ENCODE data around the gene PPP1R3E.

DNA sequence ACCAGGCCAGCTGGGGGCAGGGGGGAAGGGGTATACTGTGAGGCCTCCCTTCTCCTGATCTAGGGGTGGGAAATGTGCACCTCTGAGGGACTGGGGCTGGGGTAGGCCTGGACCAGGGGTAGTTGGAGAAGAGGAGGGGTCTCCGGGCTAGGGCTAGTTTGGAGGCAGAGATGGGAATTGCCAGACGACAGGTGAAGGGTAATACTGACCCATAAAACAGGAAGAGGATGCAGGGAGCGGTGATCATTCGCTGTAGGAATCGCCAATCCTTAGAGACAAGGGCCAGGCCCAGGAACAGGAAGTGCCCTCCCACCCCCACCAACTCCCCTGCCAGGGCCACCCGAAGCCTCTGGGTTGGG is 45.6 kb upstream of the PPP1R3E start:
- TF ChIP-seq, protein P1, sequence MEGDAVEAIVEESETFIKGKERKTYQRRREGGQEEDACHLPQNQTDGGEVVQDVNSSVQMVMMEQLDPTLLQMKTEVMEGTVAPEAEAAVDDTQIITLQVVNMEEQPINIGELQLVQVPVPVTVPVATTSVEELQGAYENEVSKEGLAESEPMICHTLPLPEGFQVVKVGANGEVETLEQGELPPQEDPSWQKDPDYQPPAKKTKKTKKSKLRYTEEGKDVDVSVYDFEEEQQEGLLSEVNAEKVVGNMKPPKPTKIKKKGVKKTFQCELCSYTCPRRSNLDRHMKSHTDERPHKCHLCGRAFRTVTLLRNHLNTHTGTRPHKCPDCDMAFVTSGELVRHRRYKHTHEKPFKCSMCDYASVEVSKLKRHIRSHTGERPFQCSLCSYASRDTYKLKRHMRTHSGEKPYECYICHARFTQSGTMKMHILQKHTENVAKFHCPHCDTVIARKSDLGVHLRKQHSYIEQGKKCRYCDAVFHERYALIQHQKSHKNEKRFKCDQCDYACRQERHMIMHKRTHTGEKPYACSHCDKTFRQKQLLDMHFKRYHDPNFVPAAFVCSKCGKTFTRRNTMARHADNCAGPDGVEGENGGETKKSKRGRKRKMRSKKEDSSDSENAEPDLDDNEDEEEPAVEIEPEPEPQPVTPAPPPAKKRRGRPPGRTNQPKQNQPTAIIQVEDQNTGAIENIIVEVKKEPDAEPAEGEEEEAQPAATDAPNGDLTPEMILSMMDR (conservative IDR thresholded peaks at IDR 0.05), result no peak
- no peak for TF ChIP-seq ZFX (IDR thresholded peaks at IDR 0.05)
